Activated CD4-positive, alpha-beta T cell treated with anti-CD3 and anti-CD28 coated beads, Interleukin-2, amount 50 U/mL, for 24 hours (primary cell): ENCODE data around the gene TTLL5.
"Not testable (repeated sequence)": the region's sequence is repeated elsewhere in the genome, so short reads cannot be mapped to it uniquely, and the experiment has no call there.

ENCODE experiments used
- DNase-seq, 2 donors: peaks; one replicate each; pipeline ENCODE4 v3.0.0-alpha.2; 2020; ENCODE audit warnings: low read depth in 1 of 2, low spot score in 1 of 2

TTLL5 gene

DNA sequence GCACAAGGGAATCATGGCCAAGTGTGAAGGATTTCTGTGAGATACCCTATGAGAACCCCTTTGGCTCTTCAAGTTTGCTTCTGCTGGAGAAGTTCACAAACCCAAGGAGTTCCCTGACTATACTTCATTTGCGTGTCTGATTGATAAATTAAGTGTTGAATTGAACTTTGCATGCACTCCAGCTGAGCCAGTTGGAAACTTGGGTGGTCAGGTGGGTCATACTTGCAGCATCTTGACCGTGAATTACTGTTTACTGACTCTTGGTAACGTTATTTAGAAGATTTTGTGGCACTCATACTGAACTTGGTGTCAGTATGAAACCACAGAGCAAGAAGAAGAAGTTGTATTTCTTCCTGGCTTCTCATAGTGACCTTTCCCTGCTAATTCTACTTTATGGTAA, 243.3 kb downstream of the TTLL5 start:
- DNase-seq, result no peak

DNA sequence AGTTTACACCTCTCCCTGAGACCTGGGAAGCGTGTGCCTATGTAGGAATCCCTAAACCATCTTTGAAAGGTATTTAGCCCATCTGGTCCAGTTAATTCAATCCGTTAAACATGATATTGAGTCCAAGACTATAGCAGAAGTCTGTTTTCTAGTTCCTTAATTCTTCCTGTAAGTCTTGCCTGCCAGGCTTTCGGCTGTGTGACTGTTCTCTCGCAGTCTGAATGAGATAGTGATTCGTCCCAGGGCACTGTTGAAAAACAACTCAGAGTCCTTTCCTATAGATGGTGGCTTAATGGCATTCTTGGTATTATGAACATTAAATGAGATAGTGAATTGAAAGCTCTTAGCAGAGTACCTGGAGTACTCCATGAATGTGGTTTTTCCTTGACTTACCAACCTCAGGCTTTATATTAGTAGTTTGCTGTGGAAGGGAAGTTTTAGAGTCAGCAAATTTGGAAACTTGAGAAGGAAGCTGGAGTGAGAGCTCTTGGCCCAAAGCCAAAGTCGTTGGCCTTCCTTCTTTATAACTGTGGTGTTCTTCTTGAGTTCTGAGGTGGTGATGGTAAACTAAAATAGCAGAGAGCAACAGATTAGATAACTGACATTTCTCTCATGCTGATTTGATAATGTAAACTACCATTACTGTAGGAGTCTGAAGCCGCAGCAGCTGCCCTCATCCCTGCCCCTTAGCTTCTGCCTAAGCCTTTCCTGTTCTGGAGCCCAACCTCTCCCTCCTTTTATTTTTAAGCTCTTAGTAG, 244.3 kb downstream of the TTLL5 start:
- DNase-seq, result no peak

DNA sequence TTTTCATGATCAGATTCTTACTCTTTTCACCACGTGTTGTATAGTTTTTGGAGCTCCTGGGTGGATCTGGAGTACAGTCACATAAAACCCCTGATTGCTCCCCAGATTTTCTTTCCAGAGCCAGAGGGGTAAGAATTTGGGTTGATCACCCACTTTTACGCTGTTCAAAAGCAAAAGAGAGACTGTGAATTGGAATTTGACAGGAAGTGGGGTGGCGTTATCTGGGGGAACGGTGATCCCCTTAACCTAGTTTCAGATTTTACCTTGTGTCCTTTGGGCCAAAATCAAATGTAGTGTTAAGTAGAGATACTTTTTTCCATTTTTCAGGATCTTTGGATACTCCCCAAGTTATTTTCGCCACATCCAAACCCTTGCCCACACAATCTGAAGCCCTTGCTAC, 245.2 kb downstream of the TTLL5 start:
- no peak for DNase-seq

DNA sequence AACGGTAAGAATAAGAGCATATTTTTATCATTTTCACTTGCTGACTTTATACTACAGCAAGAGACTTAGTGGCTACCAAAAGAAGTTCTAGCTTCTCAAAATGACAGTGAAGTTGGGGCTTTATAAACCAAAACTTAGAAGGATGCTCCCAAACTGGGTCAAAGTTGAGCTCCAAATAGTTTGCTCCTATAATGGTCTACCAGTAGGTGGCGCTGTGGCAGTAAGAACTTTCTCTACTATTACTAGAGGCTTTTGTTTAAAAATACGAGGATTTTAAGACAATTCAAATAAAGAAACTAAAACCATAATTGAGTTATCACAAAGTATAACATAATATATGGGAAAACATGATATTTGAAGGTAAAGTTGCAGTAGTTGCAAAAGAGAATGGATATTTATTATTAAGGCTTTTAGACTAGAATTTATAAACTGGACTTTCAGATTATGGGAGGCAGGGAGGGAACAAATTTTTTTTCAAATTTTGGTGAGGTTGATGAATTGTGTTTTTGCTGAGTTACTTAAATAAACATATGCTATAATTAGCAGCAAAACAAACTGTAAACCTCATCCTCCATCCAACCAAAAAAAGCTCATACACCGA, 245.7 kb downstream of the TTLL5 start:
- peak; percentile 10 to 66 for DNase-seq

DNA sequence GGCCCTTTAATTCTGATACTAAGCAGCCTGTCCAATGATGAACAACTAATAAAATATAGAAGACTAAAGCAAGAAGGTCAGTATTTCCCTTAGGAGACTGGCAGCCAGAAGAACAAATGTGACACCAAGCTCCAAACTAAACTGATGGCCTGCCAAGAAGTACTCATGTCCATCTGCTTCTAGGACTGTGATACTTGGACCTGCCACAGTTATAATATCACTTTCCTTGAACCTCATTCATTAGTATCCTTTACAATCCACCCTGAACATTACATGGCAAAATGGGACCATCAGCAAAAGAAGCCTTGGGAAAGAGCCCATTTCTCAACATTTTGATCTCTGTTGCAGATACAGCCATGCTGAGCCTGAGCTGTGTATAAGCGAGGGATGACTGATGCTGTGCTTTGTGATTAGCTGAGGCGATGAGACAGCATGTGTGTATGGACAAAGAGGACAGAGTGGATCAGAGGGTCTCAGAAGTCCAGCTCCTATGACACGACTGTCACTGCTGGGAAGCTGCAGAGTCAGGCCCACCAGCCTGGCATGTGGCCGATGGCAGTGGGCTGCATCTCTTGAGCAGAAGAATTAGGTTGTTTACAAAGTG, 246.8 kb downstream of the TTLL5 start:
- DNase-seq, result no peak

DNA sequence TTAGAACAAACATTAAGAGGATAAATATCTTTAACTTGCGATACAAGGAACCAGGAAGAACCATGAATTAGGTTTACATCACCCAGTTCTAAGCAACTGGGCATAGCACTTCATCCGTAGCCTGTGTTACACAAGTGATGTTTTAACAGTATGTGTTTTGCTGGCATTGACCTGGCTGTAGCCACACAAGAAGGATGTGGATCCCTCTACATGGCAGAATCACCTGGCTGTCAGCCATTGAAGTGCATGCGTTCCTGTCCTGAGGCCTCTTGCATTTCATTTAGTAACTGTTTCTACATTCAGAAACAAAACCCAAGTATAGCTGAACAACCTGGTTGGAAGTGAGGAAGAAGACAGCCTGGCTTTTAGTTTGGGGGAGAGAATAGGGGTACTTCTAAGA, 248.6 kb downstream of the TTLL5 start:
- DNase-seq, result no peak

DNA sequence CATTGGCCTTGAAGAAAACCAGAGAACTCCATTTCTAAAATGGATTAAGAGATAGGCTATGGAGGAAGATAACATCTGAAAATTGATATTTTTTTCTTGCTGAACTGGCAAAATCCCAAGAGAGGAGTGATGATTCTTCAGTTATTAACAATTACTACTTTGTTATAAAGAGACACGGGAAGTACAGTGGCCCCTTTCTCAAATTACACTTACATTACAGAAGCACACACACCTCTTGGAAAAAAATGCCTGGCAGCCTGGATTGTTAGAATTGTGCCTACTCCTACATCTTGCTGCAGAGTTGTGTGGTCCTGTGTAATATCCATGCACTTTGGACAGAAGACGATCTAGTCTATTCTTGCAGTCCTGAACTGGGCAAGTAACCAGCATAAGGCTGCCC, 249.0 kb downstream of the TTLL5 start:
- no peak for DNase-seq

DNA sequence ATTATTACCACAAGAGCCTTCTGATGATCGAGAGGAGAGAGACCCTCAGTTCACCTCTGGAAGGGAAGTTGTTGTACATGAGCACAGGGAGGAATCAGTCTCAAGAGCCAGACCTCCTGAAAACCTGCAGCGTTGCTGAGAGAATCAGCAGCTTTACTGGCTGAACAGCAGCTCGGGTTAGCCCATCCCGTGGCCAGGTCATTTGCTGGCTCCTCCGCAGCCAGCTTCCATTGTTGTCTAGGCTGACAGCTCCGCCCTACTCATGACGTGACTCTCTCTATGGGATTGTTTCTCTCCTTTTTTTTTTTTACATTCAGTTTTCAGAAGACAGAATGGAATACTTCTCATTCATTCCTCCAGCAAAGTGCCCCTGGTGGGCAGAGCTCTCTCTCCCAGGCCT, 250.8 kb downstream of the TTLL5 start:
- DNase-seq, result no peak

DNA sequence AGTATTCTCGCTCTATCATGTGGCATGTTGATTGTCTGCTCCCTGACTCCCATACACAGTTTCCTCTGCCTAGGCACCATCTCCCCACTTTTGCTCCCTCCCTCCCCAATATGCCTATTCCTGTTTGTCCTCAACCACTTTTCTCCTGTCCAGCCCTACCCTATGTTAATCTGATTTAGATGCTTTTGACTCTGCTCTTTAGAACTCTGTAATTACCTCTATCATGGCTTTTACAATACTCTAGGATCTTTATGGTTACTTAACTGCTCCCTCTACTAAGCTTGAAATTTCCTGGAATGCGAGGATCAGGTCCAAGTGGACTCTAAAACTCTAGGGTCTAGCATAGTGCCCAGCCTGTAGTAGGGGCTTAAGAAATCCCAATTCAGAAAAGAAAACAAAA, 252.1 kb downstream of the TTLL5 start:
- DNase-seq, result no peak

DNA sequence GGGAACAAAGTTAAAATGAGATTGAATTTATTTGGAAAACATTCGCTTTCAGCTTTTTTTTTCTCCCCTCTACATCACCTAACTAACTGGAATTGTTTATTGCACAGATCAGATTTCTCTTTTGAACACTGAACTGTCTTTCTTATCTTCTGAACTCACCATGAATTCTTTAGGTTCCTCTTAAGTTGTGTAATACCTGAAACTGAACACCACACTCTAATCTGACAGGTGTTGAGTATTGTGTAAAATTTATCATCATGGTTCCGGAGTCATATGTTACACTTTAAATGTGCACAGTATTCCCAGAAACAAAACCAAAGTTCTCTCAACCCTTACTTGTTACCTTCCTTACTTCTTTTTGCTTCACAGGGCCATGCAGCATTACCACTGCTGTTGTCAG, 254.0 kb downstream of the TTLL5 start:
- DNase-seq, result no peak

DNA sequence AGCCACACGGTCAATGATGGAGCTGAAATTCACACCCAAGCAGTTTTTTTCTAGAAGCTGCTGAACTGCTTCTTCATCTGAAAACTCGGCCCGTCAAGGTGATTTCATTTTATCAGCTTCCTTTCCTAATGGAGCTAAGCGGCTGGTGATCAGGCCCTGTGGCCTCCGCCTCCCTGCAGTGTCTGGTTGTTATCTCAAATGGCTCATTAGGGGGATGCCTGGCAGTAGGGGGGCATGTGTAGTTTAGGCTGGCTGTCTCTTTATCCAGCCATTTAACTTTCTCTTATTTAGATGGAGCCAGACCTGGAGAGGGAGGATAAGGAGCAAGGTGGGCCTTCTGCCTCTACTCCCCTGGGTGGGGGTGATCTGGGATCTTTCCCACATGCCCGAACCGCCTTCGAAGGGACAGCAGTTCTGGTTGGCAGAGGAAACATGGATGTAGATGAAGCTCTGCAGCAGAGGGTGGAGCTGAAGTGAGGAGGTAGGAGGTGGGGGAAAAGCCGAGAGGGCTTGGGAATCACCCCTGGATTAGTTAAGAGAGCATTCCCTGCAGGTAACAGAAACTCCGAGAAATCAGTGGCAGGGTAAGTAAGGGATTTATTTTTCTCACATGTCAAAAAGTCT, 256.4 kb downstream of the TTLL5 start:
- DNase-seq, result no peak

DNA sequence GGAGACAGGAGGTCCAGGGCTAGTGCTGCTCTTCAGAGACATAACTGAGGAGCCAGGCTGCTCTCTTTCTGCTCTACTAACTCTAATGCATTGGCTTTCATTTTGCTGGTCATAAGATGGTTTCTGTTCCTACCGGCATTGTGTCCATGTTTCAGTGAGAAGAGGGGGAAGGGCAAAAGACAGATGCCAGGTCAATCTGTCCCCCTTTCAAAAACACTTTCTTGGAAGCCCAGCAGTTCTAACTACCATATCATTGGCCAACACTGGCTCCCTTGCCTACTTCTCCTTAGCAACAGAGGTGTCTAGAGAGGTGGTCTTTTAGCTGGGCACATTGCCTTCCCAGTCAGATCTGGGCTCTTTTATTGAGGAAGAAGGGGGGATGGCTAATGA, 256.9 kb downstream of the TTLL5 start:
- no peak for DNase-seq

DNA sequence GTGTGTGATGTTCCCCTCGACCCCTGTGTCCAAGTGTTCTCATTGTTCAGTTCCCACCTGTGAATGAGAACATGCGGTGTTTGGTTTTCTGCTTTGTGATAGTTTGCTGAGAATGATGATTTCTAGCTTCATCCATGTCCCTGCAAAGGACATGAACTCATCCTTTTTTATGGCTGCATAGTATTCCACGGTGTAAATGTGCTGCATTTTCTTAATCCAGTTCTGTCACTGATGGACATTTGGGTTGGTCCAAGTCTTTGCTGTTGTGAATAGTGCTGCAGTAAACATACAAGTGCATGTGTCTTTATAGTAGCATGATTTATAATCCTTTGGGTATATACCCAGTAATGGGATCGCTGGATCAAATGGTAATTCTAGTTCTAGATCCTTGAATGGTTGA, 259.4 kb downstream of the TTLL5 start:
- DNase-seq, result not testable (repeated sequence)

DNA sequence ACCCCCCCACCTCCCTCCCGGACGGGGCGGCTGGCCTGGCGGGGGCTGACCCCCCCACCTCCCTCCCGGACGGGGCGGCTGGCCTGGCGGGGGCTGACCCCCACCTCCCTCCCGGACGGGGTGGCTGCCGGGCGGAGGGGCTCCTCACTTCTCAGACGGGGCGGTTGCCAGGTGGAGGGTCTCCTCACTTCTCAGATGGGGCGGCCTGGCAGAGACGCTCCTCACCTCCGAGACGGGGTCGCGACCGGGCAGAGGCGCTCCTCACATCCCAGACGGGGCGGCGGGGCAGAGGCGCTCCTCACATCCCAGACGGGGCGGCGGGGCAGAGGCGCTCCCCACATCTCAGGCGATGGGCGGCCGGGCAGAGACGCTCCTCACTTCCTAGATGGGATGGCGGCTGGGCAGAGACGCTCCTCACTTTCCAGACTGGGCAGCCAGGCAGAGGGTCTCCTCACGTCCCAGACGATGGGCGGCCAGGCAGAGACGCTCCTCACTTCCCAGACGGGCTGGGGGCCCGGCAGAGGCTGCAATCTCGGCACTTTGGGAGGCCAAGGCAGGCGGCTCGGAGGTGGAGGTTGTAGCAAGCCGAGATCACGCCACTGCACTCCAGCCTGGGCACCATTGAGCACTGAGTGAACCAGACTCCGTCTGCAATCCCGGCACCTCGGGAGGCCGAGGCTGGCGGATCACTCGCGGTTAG, 264.2 kb downstream of the TTLL5 start:
- DNase-seq, result not testable (repeated sequence)

DNA sequence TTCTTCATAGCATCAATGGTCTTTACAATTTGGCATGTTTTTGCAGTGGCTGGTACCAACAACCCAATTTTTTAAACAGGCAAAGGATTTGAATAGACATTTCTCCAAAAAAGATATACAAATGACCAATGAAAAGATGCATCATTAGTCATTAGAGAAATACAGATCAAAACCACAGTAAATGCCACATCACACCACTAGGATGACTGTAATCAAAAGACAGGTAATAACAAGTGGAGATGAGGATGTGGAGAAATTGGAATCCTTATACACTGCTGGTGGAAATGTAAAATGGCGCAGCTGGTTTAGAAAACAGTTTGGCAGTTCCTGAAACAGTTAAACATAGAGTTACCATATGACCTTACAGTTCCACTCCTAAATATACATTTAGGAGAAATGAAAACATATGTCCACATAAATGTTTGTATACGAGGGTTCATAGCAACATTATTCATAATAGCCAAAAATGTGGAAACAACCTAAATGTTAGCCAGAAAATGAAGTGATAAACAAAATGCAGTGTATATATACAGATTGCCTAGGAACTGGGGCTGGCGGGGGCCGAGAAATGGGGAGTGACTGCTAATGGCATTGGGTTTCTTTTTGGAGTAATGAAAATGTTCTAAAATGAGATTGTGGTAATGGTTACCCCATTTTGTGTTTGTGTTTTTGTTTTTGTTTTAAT, 265.5 kb downstream of the TTLL5 start:
- no peak for DNase-seq

DNA sequence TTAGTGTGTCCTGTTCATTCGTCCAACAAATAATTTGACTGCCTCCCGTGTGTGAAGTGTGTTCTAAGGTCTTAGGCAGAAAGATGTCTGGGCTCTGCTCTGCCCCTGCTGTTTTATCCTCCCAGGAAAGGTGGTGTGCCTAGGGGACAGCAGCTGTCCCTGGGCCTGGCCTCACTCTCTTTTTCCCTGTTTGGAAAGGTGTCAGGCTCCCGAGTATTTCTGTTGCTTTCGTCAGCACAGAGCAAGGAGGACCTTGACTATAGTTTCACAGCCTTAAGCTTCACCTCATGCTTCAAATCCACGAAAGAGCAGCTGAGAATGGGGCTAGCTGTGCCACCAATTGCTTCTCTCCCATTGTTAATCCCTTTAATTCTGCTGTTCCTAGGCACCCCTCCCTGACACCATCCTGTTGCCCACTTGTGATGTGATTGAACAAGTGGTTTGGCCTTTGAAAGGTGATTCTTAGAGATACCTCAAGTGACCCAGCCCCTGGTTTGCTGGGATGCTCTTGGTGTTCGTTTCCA, 266.6 kb downstream of the TTLL5 start:
- DNase-seq, result no peak

DNA sequence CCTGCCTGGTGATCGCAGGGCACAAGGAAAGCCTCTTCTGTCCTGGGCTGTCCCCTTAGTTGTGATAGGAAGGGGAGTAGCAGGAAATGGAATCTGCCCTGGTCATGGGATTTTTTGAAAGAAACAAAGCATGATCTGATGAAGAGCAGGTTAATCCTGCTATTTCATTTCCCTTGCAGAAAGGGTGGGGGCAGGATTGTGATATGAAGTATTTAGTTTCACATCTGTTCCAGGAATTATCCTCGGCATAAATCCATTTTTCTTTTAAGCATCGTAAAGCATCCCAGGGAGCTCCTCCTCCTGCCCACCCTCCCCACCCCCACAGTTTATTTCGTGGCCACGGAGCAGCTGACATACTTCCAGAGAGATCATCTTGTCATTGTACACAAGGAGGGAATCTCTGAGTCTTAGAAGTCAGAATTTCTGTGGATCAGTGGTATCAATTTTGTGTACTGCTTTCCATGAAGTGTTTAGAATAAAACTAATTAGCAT, 267.7 kb downstream of the TTLL5 start:
- no peak for DNase-seq

DNA sequence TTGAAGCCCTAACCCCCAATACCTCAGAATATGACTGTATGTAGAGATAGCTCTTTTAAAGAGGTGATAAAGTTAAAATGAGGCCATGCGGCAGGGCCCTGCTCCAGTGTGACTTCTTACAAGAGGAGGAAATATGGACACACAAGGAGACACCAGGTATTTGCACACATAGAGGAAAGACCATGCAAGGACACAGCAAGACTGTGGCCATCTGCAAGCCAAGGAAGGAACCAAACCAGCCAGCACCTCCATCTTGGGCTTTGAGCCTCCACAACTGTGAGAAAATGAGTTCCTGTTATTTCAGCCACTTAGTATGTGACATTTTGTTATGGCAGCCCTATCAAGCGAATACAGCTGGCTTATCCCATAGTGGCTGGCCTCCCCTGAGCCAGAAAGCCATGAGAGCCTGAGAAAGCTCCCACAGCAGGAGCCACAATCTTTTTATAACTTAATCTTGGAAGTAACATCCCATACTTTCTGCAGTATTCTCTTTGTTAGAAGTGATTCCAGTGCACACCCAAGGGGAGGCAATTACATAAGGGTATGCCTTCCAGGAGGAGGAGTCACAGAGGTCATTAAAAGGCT, 272.8 kb downstream of the TTLL5 start:
- no peak for DNase-seq

DNA sequence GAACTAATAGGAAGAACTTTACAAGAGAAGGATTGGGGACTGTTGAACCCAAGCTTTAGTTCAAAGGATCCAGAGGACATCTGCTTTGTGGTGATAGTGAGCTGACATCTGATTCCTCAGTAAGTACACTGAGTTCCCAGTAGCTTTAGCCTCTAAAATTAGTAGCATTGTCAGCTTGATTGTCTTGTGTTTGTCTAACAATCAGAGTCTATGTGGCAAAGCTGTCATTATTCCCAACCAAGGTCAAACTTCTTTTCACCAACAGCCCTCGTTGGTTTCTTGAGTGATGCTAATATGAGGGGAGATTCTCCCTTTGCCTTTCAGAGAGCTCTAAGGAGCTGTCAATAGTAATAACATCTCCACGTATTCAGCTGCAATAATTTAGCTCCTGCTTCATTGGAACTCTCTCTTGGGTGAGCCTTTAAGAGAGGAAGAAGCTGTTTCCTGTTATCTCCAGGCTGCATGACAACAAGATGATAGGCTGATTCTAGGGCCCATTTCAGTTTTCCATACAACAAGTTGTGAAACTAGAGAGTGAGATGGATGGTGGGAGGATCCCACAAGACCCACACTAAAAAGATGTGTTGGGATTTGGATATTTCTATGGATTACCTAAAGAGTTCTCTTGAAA, 274.1 kb downstream of the TTLL5 start:
- DNase-seq, result no peak

DNA sequence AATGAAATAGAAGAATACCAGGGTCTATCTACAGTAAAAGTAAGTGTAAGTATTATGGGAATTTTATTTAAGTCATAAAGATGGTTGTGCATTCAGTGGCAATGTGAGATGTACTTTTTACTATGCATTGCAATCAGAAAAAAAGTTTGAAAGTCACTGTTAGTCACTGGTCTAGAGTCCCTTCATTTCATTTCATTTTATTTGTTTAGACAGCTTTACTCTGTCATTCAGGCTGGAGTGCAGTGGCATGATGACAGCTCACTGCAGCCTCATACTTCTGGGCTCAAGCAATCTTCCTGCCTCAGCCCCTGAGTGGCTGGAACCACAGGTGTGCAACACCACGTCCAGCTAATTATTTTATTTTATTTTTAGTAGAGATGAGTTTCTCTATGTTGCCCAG, 278.2 kb downstream of the TTLL5 start:
- no peak for DNase-seq
